Measurements from ENCODE around the gene SPAG4.
A peak's percentile ranks its signal among the peaks of the same experiment; 100 is the strongest.

SPAG4 gene

DNA sequence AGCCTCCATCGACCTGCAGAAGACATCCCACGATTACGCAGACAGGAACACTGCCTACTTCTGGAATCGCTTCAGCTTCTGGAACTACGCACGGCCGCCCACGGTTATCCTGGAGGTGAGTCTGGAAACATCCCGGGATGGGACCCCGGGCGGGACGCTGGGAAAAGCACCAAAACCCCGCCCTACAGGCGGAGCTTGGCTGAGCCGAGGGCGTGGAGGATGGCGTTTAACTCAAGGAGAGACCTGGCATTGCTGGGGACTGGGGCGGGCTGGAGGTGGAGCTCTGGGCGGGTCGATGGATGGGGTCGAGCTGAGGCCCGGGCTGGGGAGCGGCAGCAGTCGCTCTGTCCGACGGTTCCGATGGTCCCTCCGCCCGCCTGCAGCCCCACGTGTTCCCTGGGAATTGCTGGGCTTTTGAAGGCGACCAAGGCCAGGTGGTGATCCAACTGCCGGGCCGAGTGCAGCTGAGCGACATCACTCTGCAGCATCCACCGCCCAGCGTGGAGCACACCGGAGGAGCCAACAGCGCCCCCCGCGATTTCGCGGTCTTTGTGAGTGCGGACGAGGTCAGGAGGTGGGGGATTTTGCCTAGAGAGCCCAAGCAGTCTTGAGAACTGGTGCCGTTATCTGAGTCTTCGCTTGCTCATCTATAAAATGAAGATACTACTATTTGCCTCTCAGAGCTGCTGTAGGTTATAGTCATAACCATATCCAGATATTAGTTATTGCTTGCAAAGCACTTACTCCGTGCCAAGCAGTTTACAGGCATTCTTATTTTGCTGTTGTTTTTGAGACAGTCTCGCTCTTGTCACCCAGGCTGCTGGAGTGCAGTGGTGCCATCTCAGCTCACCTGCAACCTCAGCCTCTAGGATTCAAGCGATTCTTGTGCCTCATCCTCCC lies 3.8 kb downstream of the SPAG4 start (continued):
- TF ChIP-seq, protein P1, sequence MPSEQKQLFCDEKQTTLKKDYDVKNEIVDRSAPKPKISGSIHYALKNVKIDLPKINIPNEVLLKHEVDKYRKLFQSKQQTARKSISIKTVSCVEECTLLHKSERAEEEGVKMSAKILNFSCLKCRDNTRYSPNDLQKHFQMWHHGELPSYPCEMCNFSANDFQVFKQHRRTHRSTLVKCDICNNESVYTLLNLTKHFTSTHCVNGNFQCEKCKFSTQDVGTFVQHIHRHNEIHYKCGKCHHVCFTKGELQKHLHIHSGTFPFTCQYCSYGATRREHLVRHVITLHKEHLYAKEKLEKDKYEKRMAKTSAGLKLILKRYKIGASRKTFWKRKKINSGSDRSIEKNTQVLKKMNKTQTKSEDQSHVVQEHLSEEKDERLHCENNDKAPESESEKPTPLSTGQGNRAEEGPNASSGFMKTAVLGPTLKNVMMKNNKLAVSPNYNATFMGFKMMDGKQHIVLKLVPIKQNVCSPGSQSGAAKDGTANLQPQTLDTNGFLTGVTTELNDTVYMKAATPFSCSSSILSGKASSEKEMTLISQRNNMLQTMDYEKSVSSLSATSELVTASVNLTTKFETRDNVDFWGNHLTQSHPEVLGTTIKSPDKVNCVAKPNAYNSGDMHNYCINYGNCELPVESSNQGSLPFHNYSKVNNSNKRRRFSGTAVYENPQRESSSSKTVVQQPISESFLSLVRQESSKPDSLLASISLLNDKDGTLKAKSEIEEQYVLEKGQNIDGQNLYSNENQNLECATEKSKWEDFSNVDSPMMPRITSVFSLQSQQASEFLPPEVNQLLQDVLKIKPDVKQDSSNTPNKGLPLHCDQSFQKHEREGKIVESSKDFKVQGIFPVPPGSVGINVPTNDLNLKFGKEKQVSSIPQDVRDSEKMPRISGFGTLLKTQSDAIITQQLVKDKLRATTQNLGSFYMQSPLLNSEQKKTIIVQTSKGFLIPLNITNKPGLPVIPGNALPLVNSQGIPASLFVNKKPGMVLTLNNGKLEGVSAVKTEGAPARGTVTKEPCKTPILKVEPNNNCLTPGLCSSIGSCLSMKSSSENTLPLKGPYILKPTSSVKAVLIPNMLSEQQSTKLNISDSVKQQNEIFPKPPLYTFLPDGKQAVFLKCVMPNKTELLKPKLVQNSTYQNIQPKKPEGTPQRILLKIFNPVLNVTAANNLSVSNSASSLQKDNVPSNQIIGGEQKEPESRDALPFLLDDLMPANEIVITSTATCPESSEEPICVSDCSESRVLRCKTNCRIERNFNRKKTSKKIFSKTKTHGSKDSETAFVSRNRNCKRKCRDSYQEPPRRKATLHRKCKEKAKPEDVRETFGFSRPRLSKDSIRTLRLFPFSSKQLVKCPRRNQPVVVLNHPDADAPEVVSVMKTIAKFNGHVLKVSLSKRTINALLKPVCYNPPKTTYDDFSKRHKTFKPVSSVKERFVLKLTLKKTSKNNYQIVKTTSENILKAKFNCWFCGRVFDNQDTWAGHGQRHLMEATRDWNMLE (tag by site-specific recombination; conservative IDR thresholded peaks at IDR 0.05; ENCODE audit: low read depth), result no peak
- TF ChIP-seq ZNF501 (tag by site-specific recombination; IDR thresholded peaks at IDR 0.05), result 0 out of 2 replicates have a peak, but pooled peaks have one; percentile 47
- TF ChIP-seq OVOL3 (tag by site-specific recombination; IDR thresholded peaks at IDR 0.05), result no peak
- TF ChIP-seq, protein P2, sequence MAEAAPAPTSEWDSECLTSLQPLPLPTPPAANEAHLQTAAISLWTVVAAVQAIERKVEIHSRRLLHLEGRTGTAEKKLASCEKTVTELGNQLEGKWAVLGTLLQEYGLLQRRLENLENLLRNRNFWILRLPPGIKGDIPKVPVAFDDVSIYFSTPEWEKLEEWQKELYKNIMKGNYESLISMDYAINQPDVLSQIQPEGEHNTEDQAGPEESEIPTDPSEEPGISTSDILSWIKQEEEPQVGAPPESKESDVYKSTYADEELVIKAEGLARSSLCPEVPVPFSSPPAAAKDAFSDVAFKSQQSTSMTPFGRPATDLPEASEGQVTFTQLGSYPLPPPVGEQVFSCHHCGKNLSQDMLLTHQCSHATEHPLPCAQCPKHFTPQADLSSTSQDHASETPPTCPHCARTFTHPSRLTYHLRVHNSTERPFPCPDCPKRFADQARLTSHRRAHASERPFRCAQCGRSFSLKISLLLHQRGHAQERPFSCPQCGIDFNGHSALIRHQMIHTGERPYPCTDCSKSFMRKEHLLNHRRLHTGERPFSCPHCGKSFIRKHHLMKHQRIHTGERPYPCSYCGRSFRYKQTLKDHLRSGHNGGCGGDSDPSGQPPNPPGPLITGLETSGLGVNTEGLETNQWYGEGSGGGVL (tag by site-specific recombination; IDR thresholded peaks at IDR 0.05), result peak; percentile 44; the same call in 1 of the 2 replicates
- no peak for TF ChIP-seq GLI4 (tag by site-specific recombination; IDR thresholded peaks at IDR 0.05)
- TF ChIP-seq, protein P3, sequence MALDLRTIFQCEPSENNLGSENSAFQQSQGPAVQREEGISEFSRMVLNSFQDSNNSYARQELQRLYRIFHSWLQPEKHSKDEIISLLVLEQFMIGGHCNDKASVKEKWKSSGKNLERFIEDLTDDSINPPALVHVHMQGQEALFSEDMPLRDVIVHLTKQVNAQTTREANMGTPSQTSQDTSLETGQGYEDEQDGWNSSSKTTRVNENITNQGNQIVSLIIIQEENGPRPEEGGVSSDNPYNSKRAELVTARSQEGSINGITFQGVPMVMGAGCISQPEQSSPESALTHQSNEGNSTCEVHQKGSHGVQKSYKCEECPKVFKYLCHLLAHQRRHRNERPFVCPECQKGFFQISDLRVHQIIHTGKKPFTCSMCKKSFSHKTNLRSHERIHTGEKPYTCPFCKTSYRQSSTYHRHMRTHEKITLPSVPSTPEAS (tag by site-specific recombination; IDR thresholded peaks at IDR 0.05), result no peak
- TF ChIP-seq ZXDB (tag by site-specific recombination; IDR thresholded peaks at IDR 0.05), result peak; percentile 81
- no peak for TF ChIP-seq ZBTB7A (tag by site-specific recombination; IDR thresholded peaks at IDR 0.05; ENCODE audit: low read depth)
- TF ChIP-seq ZNF404 (tag by site-specific recombination; IDR thresholded peaks at IDR 0.05), result no peak
- peak; percentile 69 for TF ChIP-seq KLF1 (tag by site-specific recombination; IDR thresholded peaks at IDR 0.05)
- TF ChIP-seq ZNF169 (tag by site-specific recombination; IDR thresholded peaks at IDR 0.05), result no peak
- no peak for TF ChIP-seq ZNF76 (tag by site-specific recombination; IDR thresholded peaks at IDR 0.05; ENCODE audit: borderline replicate concordance, low read depth)
- no peak for TF ChIP-seq ZNF658 (tag by site-specific recombination; IDR thresholded peaks at IDR 0.05)
- no peak for TF ChIP-seq OSR2 (tag by site-specific recombination; IDR thresholded peaks at IDR 0.05)
- no peak for TF ChIP-seq ZNF701 (tag by site-specific recombination; IDR thresholded peaks at IDR 0.05)
- TF ChIP-seq ZEB2 (tag by site-specific recombination; IDR thresholded peaks at IDR 0.05), result peak; percentile 89
- no peak for TF ChIP-seq ZNF423 (tag by site-specific recombination; IDR thresholded peaks at IDR 0.05)
- no peak for TF ChIP-seq ZSCAN16 (tag by site-specific recombination; IDR thresholded peaks at IDR 0.05)
- TF ChIP-seq, protein P4, sequence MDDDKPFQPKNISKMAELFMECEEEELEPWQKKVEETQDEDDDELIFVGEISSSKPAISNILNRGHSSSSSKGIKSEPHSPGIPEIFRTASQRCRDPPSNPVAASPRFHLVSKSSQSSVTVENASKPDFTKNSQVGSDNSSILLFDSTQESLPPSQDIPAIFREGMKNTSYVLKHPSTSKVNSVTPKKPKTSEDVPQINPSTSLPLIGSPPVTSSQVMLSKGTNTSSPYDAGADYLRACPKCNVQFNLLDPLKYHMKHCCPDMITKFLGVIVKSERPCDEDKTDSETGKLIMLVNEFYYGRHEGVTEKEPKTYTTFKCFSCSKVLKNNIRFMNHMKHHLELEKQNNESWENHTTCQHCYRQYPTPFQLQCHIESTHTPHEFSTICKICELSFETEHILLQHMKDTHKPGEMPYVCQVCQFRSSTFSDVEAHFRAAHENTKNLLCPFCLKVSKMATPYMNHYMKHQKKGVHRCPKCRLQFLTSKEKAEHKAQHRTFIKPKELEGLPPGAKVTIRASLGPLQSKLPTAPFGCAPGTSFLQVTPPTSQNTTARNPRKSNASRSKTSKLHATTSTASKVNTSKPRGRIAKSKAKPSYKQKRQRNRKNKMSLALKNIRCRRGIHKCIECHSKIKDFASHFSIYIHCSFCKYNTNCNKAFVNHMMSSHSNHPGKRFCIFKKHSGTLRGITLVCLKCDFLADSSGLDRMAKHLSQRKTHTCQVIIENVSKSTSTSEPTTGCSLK (tag by site-specific recombination; IDR thresholded peaks at IDR 0.05), result no peak
- no peak for TF ChIP-seq SCRT1 (tag by site-specific recombination; IDR thresholded peaks at IDR 0.05; ENCODE audit: borderline replicate concordance)
- no peak for TF ChIP-seq TCF7L2 (IDR thresholded peaks at IDR 0.05; ENCODE audit: borderline replicate concordance, low read depth, low read length)
- peak; percentile 55; the same call in 1 of the 2 replicates for TF ChIP-seq ZNF394 (tag by site-specific recombination; IDR thresholded peaks at IDR 0.05; ENCODE audit: borderline replicate concordance)
- TF ChIP-seq ZNF473 (tag by site-specific recombination; IDR thresholded peaks at IDR 0.05), result no peak
- TF ChIP-seq, protein P5, sequence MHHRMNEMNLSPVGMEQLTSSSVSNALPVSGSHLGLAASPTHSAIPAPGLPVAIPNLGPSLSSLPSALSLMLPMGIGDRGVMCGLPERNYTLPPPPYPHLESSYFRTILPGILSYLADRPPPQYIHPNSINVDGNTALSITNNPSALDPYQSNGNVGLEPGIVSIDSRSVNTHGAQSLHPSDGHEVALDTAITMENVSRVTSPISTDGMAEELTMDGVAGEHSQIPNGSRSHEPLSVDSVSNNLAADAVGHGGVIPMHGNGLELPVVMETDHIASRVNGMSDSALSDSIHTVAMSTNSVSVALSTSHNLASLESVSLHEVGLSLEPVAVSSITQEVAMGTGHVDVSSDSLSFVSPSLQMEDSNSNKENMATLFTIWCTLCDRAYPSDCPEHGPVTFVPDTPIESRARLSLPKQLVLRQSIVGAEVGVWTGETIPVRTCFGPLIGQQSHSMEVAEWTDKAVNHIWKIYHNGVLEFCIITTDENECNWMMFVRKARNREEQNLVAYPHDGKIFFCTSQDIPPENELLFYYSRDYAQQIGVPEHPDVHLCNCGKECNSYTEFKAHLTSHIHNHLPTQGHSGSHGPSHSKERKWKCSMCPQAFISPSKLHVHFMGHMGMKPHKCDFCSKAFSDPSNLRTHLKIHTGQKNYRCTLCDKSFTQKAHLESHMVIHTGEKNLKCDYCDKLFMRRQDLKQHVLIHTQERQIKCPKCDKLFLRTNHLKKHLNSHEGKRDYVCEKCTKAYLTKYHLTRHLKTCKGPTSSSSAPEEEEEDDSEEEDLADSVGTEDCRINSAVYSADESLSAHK (tag by site-specific recombination; IDR thresholded peaks at IDR 0.05), result 0 out of 2 replicates have a peak, but pooled peaks have one; percentile 48
- peak; percentile 91 for TF ChIP-seq ZNF335 (tag by site-specific recombination; conservative IDR thresholded peaks at IDR 0.05)
